DOHH2 (cell line): ENCODE measurements around the gene ALS2CL.
A peak's percentile ranks its signal among the peaks of the same experiment; 100 is the strongest.

Experiments used
- H3F3A ChIP-seq: fragments of 200-600 bp; sonication (generic), shearing (Covaris generic); 2 replicates; pipeline ENCODE4 v1.6.0; 2016; ENCODE audit warnings: antibody characterized with exemption, mild to moderate bottlenecking; ENCODE audit not compliant: control insufficient read depth, insufficient read depth
- H3K27ac ChIP-seq: fragments of 200-600 bp; sonication (generic); 2 replicates; pipeline ENCODE4 v1.5.1; 2014; ENCODE audit warnings: low read depth, mild to moderate bottlenecking, low read length, moderate library complexity
- H3K27me3 ChIP-seq: fragments of 200-600 bp; sonication (generic); 2 replicates; pipeline ENCODE4 v1.6.1; 2014; ENCODE audit warnings: mild to moderate bottlenecking, low read length, mixed read lengths; ENCODE audit not compliant: control insufficient read depth
- H3K36me3 ChIP-seq: fragments of 200-600 bp; sonication (generic); 2 replicates; pipeline ENCODE4 v1.6.1; 2014; ENCODE audit warnings: mild to moderate bottlenecking, low read length, moderate library complexity, mixed read lengths; ENCODE audit not compliant: control insufficient read depth
- H3K4me1 ChIP-seq: fragments of 200-600 bp; sonication (generic); 2 replicates; pipeline ENCODE4 v1.6.1; 2014; ENCODE audit warnings: mild to moderate bottlenecking, low read length, mixed read lengths; ENCODE audit not compliant: control insufficient read depth
- H3K4me2 ChIP-seq: fragments of 200-600 bp; sonication (generic); 2 replicates; pipeline ENCODE4 v1.6.0; 2014; ENCODE audit warnings: mild to moderate bottlenecking, low read length, moderate library complexity
- H3K4me3 ChIP-seq: fragments of 200-600 bp; sonication (generic); 2 replicates; pipeline ENCODE4 v1.5.1; 2014; ENCODE audit warnings: mild to moderate bottlenecking, low read length, mixed read lengths
- H3K79me2 ChIP-seq: fragments of 200-600 bp; sonication (generic); 2 replicates; pipeline ENCODE4 v1.6.1; 2014; ENCODE audit warnings: mild to moderate bottlenecking, low read length, mixed read lengths; ENCODE audit not compliant: control insufficient read depth
- H3K9me2 ChIP-seq: fragments of 200-600 bp; sonication (generic); replicated peaks from 2 replicates; pipeline ENCODE4 v1.6.1; 2014; ENCODE audit warnings: mild to moderate bottlenecking, low read length, mixed read lengths; ENCODE audit not compliant: control insufficient read depth
- H3K9me3 ChIP-seq: fragments of 200-600 bp; sonication (generic); 2 replicates; pipeline ENCODE4 v1.6.1; 2014; ENCODE audit warnings: antibody characterized with exemption, low read length, mixed read lengths; ENCODE audit not compliant: control insufficient read depth, insufficient read depth
- H4K20me1 ChIP-seq: fragments of 200-600 bp; sonication (generic); 2 replicates; pipeline ENCODE4 v1.6.0; 2014; ENCODE audit warnings: low read depth, mild to moderate bottlenecking, antibody characterized with exemption, low read length, moderate library complexity; ENCODE audit not compliant: control insufficient read depth, insufficient read depth
- CTCF ChIP-seq: fragments of 200-600 bp; sonication (generic); IDR thresholded peaks from one replicate; pipeline ENCODE4 v1.5.1; 2014; ENCODE audit warnings: antibody characterized with exemption, mild to moderate bottlenecking, low read depth, low read length; ENCODE audit not compliant: poor library complexity, severe bottlenecking
- EZH2phosphoT487 ChIP-seq: fragments of 200-600 bp; sonication (generic); IDR thresholded peaks from 2 replicates; pipeline ENCODE4 v1.6.1; 2017; ENCODE audit warnings: borderline replicate concordance, mild to moderate bottlenecking, antibody characterized with exemption, low read length, moderate library complexity, mixed read lengths

Gene ALS2CL

GRCh38 chr3:46717447-46718231, 24.2 kb upstream of the ALS2CL start, which contains the start of gene PRSS50:
Gene PRSS50, minus strand, starts transcription at chr3:46717869. Its CDS starts 45 bp downstream, at chr3:46717824.
- H3K9me3 ChIP-seq: no peaks in the 10 kb centered on the region
- no peaks in the 10 kb centered on the region for H3K4me1 ChIP-seq
- no peaks in the 10 kb centered on the region for H4K20me1 ChIP-seq
- no peaks in the 10 kb centered on the region for H3F3A ChIP-seq
- no peaks in the 10 kb centered on the region for H3K79me2 ChIP-seq
- TF ChIP-seq EZH2phosphoT487 (no peak), CTCF (peak; percentile 65)
- H3K27ac ChIP-seq: no peak within 1 kb of the TSS
- no peak within 1 kb of the TSS for H3K4me3 ChIP-seq
- H3K27me3 ChIP-seq: peaks cover 8% of the 10 kb centered on the region; the same call in 1 of the 2 replicates
- H3K9me2 ChIP-seq: no peaks in the 10 kb centered on the region
- no peaks in the 10 kb centered on the region for H3K36me3 ChIP-seq
- no peak within 1 kb of the TSS for H3K4me2 ChIP-seq

GRCh38 chr3:46716461-46717441, 23.3 kb upstream of the ALS2CL start:
- TF ChIP-seq EZH2phosphoT487: no peak
- Histone ChIP-seq H3K4me3 (no peak overlapping the region), H3K4me2 (no peak overlapping the region), H3K27me3 (peaks cover 8% of the 10 kb centered on the region; the same call in 1 of the 2 replicates), H3K27ac (no peak overlapping the region), H4K20me1 (no peaks in the 10 kb centered on the region), H3K36me3 (no peaks in the 10 kb centered on the region), H3K9me3 (no peaks in the 10 kb centered on the region), H3K79me2 (no peaks in the 10 kb centered on the region), H3K9me2 (no peaks in the 10 kb centered on the region), H3F3A (no peaks in the 10 kb centered on the region), H3K4me1 (no peaks in the 10 kb centered on the region)

- H3K79me2 ChIP-seq: no peaks in the 10 kb centered on the region
These were observed 22.2 kb upstream of the ALS2CL start for GRCh38 chr3:46715507-46716175.

More at GRCh38 chr3:46715507-46716175, 22.2 kb upstream of the ALS2CL start:
- no peaks in the 10 kb centered on the region for H3K36me3 ChIP-seq
- H3F3A ChIP-seq: no peaks in the 10 kb centered on the region
- no peaks in the 10 kb centered on the region for H4K20me1 ChIP-seq
- H3K27me3 ChIP-seq: peaks cover 8% of the 10 kb centered on the region; the same call in 1 of the 2 replicates
- H3K4me2 ChIP-seq: no peak overlapping the region
- H3K4me3 ChIP-seq: no peak overlapping the region
- no peaks in the 10 kb centered on the region for H3K9me2 ChIP-seq
- H3K9me3 ChIP-seq: no peaks in the 10 kb centered on the region
- TF ChIP-seq EZH2phosphoT487: no peak
- no peak for TF ChIP-seq CTCF
- no peak overlapping the region for H3K27ac ChIP-seq
- no peaks in the 10 kb centered on the region for H3K4me1 ChIP-seq
